GM15510 (cell line): Measurements from ENCODE around the gene NBL1.

Source experiments
- POLR2A ChIP-seq: IDR thresholded peaks from 3 replicates; pipeline ENCODE4 v1.6.1; 2011; ENCODE audit warnings: borderline replicate concordance; ENCODE audit not compliant: insufficient read length; ENCODE audit errors: extremely low read depth

NBL1 gene

DNA sequence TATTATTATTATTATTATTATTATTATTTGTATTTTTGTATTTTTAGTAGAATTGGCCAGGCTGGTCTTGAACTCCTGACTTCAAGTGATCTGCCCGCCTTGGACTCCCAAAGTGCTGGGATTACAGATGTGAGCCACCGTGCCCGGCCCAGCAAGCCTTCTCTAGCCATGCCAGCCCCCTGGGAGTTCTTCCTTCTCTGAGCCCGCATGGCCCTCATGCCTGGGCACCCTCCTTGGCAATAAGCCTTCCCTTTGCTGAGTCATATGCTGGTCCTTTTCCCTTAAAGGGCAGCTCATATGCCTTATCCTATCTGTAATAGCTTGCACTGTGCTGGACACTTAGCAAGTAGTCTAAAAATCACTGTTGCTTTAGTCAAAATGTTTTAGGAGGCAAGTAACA is 8.5 kb upstream of the NBL1 start:
- TF ChIP-seq POLR2A: no peak

DNA sequence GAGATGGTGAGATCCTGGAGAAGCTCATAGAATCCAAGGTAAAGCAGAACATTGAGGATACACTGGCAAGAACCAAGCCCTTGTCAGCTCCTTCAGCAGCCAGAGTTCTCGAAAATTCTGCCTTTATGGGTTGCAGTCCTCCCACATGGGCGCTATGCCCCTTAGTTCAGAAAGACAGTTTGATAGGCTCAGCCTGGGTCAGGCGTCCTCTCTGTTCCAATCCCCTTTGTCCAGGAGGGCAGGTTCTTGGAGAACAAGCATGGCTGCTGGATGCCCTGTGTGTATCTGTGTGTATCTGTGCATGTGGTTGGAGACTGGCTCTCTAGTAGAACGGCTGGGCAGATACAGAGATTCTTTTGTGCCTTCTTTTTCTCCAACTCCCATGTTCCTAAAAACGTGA is 8.0 kb upstream of the NBL1 start:
- TF ChIP-seq POLR2A: no peak

DNA sequence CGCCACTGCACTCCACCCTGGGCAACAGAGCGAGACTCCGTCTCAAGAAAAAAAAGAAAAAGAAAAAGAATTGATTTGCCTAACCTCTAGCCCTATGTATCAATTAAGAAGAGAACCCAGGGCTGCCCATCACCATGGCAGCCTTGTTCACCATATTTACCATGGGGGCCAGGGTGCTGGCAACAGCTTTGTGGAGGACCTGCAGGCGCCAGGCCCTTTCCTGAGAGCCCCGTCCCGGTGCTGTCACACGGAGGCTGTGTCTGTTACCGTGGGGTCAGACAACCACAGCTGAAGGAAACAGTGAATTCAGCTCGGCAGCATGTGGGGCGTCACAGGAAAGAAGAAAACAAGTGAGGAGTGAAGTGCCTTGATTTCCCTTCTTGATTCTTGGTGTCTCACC is 6.5 kb upstream of the NBL1 start:
- TF ChIP-seq POLR2A: no peak

DNA sequence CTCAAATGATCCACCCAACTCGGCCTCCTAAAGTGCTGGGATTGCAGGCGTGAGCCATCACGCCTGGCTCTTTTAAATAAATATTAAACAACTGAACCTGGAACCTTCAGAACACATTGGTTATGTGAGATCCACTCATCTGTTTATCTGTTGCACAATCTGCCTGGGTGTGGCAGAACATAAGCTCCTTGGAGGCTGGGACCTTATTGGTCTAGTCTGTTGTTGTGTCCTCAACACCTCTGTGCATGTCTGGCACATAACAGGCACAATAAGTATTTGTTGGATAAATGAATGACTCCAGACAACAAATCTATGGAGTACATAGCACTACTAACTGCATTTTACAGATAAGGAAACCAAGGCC is 4.1 kb upstream of the NBL1 start:
- TF ChIP-seq POLR2A: no peak

DNA sequence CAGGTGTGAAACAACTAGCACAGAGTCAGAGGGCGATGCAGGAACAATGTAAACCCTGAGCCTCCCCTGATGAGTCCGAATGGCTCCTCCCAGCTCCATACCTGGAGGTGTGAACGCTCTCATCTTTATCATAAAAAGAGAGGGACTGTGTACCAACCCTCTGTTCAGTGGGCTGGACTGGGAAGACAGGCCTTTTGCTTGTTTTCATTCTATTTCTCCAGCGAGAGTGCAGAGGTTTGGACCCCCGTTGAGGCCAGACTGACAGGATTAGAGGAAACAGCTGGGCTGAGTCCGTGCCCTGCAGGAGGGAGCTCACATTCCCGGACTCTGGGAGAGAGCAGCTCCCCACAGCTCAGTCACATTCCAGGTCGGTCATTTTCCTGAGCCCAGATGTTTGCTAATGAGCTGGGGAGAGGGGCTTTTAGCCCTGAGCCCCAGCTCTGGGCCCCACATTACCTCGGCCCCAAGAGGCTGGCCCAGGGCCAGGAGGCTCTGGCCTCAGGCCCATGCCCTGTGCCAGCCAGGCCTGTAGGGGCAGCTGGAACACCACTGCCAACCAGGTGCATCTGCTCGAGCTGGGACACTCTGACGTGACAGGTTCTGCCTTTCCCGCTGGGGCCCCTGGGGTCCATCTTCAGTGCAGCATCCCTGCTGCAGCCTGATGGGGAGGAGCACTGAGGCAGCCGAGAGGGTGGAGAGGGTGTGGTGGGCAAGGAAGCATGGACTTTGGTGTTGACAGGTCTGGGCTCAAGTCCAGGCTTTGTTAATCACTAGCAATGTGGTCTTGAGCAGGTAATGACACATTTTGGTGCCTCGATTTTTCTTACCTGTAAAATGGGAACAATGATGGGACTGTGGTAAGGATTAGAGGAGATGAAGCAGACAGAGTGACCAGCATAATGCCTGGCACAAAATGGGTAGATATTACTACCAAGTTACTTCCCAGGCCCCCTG is 3.5 kb upstream of the NBL1 start:
- no peak for TF ChIP-seq POLR2A

DNA sequence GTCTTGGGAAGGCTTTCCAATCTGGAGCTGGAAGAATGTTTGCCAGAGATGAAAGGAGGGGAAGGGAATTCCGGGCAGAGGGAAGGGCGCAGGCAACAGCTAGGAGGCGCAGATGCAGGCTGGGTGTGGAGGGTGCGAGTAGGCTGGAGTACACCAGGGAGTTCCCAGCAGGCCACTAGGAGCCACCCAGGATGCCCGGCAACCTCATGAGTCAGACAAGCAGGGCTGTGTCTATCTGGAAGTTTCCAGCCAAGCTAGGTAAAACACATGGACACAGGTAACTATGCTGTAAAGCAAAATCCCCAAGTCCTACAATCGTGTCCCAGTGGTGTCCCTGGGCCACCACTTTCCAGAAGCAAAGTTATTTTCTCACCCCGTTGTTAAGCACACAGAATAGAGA is 990 bp upstream of the NBL1 start:
- TF ChIP-seq POLR2A: no peak

DNA sequence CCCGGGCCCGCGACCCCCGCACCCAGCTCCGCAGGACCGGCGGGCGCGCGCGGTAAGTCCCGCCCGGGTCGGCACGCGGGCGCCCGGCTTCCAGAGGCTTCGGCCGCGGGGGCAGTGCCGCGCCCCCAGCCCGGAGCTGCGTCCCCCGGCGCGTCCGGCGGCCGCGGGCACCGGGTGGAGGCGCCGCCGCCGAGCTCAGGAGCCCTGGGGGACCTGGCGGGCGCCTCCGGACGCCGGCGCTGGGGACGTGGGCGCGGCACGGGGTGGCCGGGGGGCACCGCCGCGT is 227 bp downstream of the NBL1 start:
- TF ChIP-seq POLR2A: no peak

DNA sequence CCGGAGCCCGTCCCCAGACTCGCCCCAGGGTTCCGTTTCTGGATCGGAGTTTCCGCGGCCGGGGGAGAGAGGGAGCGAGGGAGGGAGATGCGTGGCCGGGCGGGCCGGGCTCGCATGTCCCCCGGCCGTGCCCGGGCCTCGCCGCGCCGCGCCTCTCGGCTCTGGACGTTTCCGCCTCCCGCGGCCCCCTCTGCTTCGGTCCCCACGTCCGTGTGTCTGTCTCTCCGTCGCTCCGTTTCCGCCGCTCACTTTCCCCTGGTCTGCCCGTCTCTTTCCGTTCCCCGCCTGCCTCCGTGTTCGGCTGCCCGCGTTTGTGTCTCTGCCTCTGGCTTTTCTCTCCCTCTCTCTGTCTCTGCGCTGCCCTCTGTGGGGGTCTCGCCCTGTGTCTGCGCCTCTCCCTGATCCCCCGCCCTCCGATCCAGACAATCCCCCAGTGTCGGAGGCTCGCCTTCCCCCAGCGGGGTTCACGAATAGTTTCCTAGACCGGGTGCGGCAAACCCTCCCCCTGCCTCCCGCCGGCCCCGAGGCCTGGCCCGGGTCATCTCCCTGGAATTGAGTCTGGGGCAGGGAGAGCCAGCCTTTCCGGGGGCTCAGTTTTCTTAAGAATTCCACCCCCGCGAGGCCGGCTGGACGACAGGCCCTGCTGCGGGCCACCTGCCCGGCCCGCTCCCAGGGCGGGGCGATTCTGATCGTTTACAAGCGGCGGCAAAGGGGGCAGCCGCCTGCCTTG is 735 bp downstream of the NBL1 start:
- no peak for TF ChIP-seq POLR2A

DNA sequence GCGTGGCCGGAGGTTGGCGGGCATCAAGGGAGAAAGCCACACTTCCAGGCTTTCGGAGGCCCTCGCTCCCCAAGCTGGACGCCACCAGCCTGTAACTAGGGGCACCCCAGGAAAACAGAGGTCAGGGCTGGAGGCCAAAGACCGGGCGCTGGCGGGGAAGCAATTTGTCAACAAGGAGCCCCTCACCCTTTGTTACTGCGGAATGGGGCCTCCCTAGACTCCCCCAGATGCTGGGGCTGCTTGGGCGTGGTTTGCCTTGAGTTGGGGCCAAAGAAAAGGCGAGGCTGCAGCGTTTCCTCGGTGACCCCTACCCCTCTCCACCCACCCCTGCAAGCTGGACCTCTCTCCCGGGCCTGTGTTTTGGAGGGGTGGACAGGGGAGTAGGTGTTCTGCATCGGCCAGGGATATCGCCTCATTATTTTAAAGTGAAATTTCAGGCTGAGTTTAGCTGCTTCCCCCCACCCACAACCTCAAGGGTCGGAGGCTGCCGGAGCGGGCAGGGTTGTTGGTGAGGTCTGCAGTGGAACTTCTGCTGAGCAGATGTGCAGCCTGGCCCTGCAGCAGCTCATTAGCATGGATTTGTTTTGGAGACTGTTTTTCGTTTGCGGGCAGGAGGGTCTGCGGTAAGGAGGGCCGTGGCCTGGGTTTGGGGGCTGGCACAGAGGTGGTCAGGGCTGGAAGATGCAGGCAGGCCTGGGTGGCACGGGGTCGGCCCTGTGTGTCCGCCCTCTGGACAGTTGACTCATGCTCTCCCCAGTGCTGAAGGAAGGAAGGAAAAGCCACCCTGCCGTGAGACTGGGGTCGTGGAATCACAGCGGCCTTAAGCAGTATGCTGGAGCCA is 1.5 kb downstream of the NBL1 start:
- no peak for TF ChIP-seq POLR2A

DNA sequence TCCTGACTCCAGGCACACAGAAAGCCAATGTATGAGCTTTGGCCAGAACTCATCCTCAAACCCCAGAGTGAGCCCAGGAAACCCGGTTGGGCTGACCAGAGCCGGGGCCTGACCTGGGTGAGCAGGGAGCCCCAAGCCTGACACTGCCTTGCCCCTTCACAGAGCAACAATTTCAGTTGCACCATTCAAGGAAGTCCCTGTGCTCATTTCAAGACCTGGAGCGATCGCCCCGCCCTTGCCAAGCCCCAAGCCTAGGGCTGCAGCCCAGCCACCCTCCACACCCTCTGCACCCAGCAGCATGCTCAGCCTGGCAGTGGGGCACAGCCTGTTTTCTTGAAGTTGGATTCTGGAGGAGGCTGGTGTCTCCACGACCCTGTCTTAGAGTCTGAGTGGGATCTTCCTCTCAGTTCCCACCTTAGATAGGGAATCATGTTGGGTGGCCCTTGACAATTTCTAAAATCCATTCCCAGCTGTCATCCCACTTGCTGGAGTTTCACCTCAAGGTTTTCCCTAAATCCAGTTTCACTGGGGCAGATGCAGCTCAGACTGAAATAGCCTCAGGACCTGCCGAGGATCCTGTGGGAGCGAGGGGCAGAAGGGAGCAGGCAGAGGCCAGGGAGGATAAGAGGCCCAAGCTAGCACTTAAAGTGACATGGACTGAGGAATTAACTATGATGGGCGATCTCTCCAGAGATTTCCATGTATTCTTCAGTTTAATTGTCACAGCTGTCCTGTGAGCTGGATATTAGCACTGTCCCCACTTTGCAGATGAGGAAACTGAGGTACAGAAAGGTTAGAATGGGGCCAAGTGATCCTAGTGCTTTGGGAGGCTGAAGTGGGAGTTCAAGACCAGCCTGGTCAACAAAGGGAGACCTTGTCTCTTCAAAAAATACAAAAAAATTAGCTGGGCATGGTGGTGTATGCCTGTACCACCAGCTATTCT is 2.5 kb downstream of the NBL1 start:
- TF ChIP-seq POLR2A: no peak

DNA sequence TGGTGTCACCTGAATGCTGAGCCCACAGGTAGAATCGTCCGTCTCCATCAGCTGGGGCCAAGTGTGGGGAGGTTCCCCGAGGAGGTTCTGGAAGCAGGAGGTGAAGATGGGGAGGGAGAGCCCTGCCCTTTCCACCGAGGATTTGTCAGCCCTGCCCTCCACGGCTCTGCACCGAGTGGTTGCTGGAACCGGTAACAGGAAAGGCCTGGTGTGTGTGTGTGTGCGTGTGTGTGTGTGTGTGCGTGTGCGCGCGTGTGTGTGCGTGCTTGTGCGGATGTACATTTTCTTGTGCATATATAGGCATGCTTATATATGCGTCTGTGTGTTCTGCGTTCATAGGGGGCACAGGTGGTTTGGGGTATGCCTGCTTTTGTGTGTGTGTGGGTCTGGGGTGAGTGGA is 3.5 kb downstream of the NBL1 start:
- no peak for TF ChIP-seq POLR2A

DNA sequence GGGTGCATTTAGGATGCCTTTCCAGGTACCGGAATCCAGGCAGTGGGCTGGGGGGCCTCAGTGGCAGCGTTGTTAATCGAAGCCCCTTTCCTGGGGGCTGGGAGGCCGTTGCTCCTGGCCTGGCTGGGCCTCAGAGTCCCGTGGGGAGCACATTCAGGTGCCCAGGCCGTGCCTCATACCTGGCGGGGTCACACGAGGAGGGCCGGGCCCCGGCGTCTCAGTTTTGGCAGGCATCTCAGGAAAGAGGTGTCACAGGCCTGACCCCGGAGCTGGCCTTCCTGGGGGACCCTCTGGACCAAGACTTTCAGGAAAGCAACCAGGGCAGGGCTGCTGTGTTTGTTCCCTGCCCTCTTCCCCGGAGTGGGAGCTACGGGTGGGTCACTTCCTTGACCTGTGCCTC is 4.1 kb downstream of the NBL1 start:
- TF ChIP-seq POLR2A: no peak

DNA sequence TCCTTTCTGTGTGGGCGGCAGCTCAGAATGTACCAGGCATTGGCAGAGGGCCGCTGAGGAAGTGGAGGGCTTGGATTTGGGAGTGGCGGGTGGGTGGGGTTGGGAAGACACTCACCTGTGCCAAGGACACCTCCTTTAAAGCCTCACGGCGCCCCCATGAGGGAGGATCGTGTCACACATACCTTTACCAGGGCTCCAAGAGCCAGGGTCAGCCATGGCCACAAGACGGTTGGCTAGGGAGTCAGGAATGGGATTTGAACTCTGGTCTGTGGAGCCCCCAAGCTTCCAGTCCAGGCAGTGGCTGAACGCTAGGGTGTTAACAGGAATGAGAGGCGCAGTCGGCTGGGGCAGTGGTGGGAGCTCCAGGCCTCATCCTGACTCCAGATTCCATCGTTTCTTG is 4.6 kb downstream of the NBL1 start:
- no peak for TF ChIP-seq POLR2A

DNA sequence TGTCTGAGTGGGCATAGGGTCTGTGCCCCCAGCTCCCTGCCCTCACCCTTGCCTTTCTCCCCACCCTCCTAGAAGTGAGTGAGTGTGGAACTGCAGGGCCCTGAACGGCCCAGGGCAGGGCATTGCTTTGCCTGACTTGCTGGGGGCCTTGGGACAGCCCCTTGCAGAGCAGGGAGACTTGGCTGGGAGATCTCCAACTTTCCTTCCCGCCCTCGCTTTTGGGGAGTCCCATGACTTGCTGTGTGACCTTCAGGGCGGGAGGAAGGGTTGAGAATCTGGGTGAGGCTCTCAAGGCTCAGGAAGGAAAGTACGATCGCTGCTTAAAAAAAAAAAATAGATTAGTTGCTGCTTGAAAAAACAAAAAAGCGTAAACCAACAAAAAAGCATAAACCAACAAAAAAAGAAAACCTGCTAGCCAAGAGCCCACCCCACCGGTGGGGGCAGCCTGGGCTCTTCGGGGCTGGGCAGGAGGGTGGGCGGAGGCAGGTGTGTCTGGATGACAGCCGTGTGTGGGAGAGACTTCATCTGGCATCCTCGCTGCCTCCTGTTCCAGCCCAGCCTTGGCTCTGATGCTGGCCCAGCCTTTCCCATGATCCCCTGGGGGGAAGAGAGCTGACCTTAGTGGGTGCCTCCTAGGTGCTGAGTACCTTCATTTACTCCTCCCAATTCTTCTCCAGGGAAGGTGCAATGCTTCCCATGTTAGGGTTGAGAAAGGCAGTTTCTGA is 6.5 kb downstream of the NBL1 start:
- no peak for TF ChIP-seq POLR2A

DNA sequence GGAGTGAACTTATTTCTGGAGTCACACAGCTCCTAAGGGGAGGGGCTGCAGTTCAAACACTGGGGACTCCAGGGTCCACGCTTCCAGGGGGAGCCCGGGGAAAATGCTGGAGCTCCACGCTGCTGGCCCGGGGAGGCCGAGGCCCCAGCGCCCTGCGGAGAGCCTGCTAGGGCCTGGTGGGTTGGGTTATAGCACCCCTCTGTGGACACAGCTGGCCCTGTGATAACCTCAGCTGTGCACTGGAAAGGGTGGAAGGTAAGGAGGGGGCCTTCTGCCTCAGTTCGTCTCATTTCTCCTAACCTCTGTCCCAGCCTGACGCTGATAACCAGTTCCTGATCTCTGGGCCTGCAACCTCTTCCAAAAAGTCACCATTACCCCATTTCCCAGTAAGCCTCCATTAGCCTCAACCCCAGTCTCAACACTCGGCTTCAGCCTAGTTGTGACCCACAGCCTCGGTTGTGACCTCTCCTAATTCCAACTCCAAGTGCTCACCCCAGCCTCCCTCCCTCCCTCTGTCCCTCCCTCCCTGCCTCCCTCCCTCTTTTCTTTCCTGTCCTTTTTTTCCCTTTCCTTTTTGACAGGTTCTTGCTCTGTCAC is 7.1 kb downstream of the NBL1 start:
- no peak for TF ChIP-seq POLR2A
